GM12872 (cell line): Measurements from ENCODE around the gene NR0B1.

ENCODE experiments used
- CTCF ChIP-seq: IDR thresholded peaks from 3 replicates; pipeline ENCODE4 v1.5.1; 2011; ENCODE audit warnings: low read depth, mild to moderate bottlenecking, low read length, moderate library complexity; ENCODE audit not compliant: insufficient read depth

NR0B1 gene

GRCh38 chrX:30270639-30271038, 38.6 kb downstream of the NR0B1 start:
- no peak for TF ChIP-seq CTCF

- TF ChIP-seq CTCF = no peak
Observed at GRCh38 chrX:30262763-30263162, 46.4 kb downstream of the NR0B1 start.

- TF ChIP-seq CTCF = no peak
Observed at GRCh38 chrX:30261012-30261411, 48.2 kb downstream of the NR0B1 start.

- TF ChIP-seq CTCF = no peak
Observed at GRCh38 chrX:30259927-30260326, 49.3 kb downstream of the NR0B1 start.
